ENCODE data around the gene SCN2B. TPM values are rescaled to one million over a fixed set of nuclear protein-coding genes. Genes with fewer than 3 reads are reported as not detected.

SCN2B gene
- total RNA-seq, 6 donors from 2014 or later: 0.22 to 2.4 (median 0.32) TPM; not detected in 2

GRCh38 chr11:118213201-118213600, 36.8 kb upstream of the SCN2B start:
- Histone ChIP-seq H3K27ac (peak overlapping the region; percentile 36 to 71 (median 44)), H3K27me3 (no peaks in the 10 kb centered on the region), H3K36me3 (no peaks in the 10 kb centered on the region), H3K4me1 (peaks cover 9 to 63% (median 29%) of the 10 kb centered on the region in 4 donors), H3K9me3 (no peaks in the 10 kb centered on the region), H3K4me3 (no peak overlapping the region)
- TF ChIP-seq POLR2AphosphoS5 (IDR thresholded peaks at IDR 0.05): no peak
- TF ChIP-seq, protein P1, sequence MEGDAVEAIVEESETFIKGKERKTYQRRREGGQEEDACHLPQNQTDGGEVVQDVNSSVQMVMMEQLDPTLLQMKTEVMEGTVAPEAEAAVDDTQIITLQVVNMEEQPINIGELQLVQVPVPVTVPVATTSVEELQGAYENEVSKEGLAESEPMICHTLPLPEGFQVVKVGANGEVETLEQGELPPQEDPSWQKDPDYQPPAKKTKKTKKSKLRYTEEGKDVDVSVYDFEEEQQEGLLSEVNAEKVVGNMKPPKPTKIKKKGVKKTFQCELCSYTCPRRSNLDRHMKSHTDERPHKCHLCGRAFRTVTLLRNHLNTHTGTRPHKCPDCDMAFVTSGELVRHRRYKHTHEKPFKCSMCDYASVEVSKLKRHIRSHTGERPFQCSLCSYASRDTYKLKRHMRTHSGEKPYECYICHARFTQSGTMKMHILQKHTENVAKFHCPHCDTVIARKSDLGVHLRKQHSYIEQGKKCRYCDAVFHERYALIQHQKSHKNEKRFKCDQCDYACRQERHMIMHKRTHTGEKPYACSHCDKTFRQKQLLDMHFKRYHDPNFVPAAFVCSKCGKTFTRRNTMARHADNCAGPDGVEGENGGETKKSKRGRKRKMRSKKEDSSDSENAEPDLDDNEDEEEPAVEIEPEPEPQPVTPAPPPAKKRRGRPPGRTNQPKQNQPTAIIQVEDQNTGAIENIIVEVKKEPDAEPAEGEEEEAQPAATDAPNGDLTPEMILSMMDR (IDR thresholded peaks at IDR 0.05): no peak
- TF ChIP-seq EP300 (IDR thresholded peaks at IDR 0.05): no peak
- TF ChIP-seq POLR2A (IDR thresholded peaks at IDR 0.05): no peak
- no peak for ATAC-seq (ENCODE audit: low FRiP score in 2 of 2)
- 79 to 80% methylated on average over 4 of the region's 4 CpGs for WGBS, 2 donors
- DNase-seq: no peak

GRCh38 chr11:118212781-118213191, 36.3 kb upstream of the SCN2B start:
- Histone ChIP-seq H3K27me3 (no peaks in the 10 kb centered on the region), H3K36me3 (no peaks in the 10 kb centered on the region), H3K27ac (peak overlapping the region; percentile 36 to 71 (median 44)), H3K4me3 (no peak overlapping the region), H3K4me1 (peaks cover 9 to 62% (median 29%) of the 10 kb centered on the region in 4 donors), H3K9me3 (no peaks in the 10 kb centered on the region)
- ATAC-seq (ENCODE audit: low FRiP score in 2 of 2) (peak in 1 of 2 donors; percentile 52), DNase-seq (no peak)
- WGBS, 2 donors: 31 to 39% methylated on average over 2 of the region's 2 CpGs
- TF ChIP-seq EP300 (IDR thresholded peaks at IDR 0.05): no peak
- TF ChIP-seq, protein P1 (IDR thresholded peaks at IDR 0.05): no peak
- TF ChIP-seq POLR2AphosphoS5 (IDR thresholded peaks at IDR 0.05): no peak
- no peak for TF ChIP-seq POLR2A (IDR thresholded peaks at IDR 0.05)

DNA sequence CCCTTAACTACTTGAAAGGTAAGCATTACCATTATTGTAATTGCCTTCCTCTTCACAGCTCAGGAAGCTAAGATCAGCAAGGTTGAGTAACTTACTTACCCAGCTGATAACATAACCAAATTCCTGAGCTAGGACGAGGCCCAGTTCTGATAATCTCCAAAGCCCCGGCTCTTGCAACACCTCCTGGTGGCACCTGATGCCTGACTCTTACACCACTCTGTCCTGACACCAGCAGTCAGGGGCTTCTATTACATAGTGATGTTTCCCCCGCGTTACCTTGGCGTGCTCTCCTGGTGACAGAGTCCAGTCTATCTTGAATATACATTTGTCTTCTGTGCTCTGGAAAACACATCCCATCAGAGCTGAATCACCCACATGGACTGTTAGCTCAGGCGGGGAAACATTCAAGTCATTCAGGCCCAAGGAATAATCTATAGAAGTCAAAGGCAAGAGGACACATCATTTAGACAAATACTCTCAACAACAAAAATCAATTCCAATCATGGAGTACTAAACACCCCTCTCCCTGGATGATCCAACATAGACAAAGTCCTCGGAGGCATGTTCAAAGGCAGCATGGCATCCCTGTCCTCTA, 35.8 kb upstream of the SCN2B start:
- Histone ChIP-seq H3K4me3 (no peak overlapping the region), H3K36me3 (no peaks in the 10 kb centered on the region), H3K4me1 (peaks cover 9 to 57% (median 32%) of the 10 kb centered on the region in 4 donors), H3K27me3 (no peaks in the 10 kb centered on the region), H3K27ac (peak overlapping the region; percentile 36 to 71 (median 44)), H3K9me3 (no peaks in the 10 kb centered on the region)
- WGBS, 2 donors: 58 to 89% methylated on average over 5 to 7 of the region's 7 CpGs
- ATAC-seq (ENCODE audit: low FRiP score in 2 of 2) (peak; percentile 35 to 82), DNase-seq (peak in 1 of 2 donors; percentile 79)
- TF ChIP-seq, protein P1 (IDR thresholded peaks at IDR 0.05): no peak
- TF ChIP-seq POLR2A (IDR thresholded peaks at IDR 0.05) (no peak), EP300 (IDR thresholded peaks at IDR 0.05) (peak in 1 of 4 donors; percentile 2), POLR2AphosphoS5 (IDR thresholded peaks at IDR 0.05) (peak; percentile 16 to 17)

GRCh38 chr11:118211006-118211405, 34.6 kb upstream of the SCN2B start:
- Histone ChIP-seq H3K4me1 (peaks cover 16 to 55% (median 32%) of the 10 kb centered on the region in 4 donors), H3K4me3 (no peak overlapping the region), H3K36me3 (no peaks in the 10 kb centered on the region), H3K27ac (peak overlapping the region in 3 of 4 donors; percentile 36 to 71 (median 48)), H3K27me3 (no peaks in the 10 kb centered on the region), H3K9me3 (no peaks in the 10 kb centered on the region)
- ATAC-seq (ENCODE audit: low FRiP score in 2 of 2) (no peak), DNase-seq (no peak)
- TF ChIP-seq POLR2AphosphoS5 (IDR thresholded peaks at IDR 0.05): no peak
- TF ChIP-seq EP300 (IDR thresholded peaks at IDR 0.05): no peak
- no peak for TF ChIP-seq POLR2A (IDR thresholded peaks at IDR 0.05)
- TF ChIP-seq, protein P1 (IDR thresholded peaks at IDR 0.05): no peak
- WGBS, 2 donors: 60 to 64% methylated on average over 6 of the region's 6 CpGs

GRCh38 chr11:118210323-118210722, 33.9 kb upstream of the SCN2B start:
- H3K4me3 ChIP-seq: no peak overlapping the region
- H3K27ac ChIP-seq: no peak overlapping the region
- ATAC-seq (ENCODE audit: low FRiP score in 2 of 2): no peak
- WGBS, 2 donors: 83 to 87% methylated on average over 7 of the region's 7 CpGs
- no peak for DNase-seq
- no peaks in the 10 kb centered on the region for H3K27me3 ChIP-seq
- TF ChIP-seq, protein P1 (IDR thresholded peaks at IDR 0.05): no peak
- TF ChIP-seq POLR2AphosphoS5 (IDR thresholded peaks at IDR 0.05) (no peak), POLR2A (IDR thresholded peaks at IDR 0.05) (no peak), EP300 (IDR thresholded peaks at IDR 0.05) (no peak)
- H3K9me3 ChIP-seq: no peaks in the 10 kb centered on the region
- peaks cover 16 to 51% (median 34%) of the 10 kb centered on the region in 4 donors for H3K4me1 ChIP-seq
- H3K36me3 ChIP-seq: no peaks in the 10 kb centered on the region

Data from upper lobe of left lung (tissue), 6 donors.